ENCODE data around the gene AUH. TPM values are rescaled to one million over a fixed set of nuclear protein-coding genes. Genes with fewer than 3 reads are reported as not detected.

Gene AUH
- total and polyA plus RNA-seq, 9 of the 15 experiments (the other 6 are each of a cell fraction or from before 2014, with no cell fraction given), result 3.4 to 29.0 (median 10.1) TPM

DNA sequence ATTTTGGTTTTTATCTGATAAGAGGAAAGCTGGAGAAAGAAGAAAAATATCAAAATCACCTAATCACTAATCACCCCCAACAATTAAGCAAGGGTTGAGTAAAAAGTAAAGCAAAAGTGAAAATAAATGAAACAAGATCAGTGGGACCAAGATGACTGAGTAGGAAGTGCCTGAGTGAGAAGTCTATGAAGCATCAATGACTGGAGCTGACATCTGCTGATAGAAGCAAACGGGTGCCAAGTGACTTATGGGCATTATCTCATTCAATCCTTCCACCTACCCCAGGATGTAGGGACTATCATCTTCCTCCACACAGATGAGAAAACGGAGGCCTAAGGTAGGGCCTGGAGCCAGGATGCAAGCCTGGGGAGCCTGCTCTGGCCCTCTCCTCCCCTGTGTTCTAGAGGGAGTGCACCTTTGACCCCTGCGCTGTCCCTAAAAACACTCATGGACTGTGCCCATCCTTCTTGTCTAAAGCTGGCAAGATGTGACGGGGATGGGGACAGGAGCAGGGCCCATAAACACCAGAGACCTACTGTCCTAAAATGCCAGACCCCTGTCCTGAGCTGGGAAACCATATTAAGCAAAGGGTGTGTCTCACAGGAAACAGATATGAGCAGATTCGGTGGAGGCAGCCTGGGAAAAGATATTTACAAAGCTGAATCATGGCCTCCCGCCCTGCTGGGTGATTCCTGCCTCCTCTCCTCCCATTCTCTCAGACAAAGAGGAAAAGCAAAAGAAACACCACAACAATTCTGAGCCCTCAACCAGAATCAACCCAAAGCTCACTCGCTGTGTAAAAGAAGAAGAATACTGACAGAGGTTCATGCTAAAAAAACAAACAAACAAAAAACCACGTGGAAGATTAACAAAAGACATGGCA lies 116.0 kb downstream of the AUH start (continued):
- TF ChIP-seq, protein P1, sequence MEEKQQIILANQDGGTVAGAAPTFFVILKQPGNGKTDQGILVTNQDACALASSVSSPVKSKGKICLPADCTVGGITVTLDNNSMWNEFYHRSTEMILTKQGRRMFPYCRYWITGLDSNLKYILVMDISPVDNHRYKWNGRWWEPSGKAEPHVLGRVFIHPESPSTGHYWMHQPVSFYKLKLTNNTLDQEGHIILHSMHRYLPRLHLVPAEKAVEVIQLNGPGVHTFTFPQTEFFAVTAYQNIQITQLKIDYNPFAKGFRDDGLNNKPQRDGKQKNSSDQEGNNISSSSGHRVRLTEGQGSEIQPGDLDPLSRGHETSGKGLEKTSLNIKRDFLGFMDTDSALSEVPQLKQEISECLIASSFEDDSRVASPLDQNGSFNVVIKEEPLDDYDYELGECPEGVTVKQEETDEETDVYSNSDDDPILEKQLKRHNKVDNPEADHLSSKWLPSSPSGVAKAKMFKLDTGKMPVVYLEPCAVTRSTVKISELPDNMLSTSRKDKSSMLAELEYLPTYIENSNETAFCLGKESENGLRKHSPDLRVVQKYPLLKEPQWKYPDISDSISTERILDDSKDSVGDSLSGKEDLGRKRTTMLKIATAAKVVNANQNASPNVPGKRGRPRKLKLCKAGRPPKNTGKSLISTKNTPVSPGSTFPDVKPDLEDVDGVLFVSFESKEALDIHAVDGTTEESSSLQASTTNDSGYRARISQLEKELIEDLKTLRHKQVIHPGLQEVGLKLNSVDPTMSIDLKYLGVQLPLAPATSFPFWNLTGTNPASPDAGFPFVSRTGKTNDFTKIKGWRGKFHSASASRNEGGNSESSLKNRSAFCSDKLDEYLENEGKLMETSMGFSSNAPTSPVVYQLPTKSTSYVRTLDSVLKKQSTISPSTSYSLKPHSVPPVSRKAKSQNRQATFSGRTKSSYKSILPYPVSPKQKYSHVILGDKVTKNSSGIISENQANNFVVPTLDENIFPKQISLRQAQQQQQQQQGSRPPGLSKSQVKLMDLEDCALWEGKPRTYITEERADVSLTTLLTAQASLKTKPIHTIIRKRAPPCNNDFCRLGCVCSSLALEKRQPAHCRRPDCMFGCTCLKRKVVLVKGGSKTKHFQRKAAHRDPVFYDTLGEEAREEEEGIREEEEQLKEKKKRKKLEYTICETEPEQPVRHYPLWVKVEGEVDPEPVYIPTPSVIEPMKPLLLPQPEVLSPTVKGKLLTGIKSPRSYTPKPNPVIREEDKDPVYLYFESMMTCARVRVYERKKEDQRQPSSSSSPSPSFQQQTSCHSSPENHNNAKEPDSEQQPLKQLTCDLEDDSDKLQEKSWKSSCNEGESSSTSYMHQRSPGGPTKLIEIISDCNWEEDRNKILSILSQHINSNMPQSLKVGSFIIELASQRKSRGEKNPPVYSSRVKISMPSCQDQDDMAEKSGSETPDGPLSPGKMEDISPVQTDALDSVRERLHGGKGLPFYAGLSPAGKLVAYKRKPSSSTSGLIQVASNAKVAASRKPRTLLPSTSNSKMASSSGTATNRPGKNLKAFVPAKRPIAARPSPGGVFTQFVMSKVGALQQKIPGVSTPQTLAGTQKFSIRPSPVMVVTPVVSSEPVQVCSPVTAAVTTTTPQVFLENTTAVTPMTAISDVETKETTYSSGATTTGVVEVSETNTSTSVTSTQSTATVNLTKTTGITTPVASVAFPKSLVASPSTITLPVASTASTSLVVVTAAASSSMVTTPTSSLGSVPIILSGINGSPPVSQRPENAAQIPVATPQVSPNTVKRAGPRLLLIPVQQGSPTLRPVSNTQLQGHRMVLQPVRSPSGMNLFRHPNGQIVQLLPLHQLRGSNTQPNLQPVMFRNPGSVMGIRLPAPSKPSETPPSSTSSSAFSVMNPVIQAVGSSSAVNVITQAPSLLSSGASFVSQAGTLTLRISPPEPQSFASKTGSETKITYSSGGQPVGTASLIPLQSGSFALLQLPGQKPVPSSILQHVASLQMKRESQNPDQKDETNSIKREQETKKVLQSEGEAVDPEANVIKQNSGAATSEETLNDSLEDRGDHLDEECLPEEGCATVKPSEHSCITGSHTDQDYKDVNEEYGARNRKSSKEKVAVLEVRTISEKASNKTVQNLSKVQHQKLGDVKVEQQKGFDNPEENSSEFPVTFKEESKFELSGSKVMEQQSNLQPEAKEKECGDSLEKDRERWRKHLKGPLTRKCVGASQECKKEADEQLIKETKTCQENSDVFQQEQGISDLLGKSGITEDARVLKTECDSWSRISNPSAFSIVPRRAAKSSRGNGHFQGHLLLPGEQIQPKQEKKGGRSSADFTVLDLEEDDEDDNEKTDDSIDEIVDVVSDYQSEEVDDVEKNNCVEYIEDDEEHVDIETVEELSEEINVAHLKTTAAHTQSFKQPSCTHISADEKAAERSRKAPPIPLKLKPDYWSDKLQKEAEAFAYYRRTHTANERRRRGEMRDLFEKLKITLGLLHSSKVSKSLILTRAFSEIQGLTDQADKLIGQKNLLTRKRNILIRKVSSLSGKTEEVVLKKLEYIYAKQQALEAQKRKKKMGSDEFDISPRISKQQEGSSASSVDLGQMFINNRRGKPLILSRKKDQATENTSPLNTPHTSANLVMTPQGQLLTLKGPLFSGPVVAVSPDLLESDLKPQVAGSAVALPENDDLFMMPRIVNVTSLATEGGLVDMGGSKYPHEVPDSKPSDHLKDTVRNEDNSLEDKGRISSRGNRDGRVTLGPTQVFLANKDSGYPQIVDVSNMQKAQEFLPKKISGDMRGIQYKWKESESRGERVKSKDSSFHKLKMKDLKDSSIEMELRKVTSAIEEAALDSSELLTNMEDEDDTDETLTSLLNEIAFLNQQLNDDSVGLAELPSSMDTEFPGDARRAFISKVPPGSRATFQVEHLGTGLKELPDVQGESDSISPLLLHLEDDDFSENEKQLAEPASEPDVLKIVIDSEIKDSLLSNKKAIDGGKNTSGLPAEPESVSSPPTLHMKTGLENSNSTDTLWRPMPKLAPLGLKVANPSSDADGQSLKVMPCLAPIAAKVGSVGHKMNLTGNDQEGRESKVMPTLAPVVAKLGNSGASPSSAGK (IDR thresholded peaks at IDR 0.05), result peak; percentile 81
- TF ChIP-seq ERF (CRISPR knock-in tag; IDR thresholded peaks at IDR 0.05) (0 out of 2 replicates have a peak, but pooled peaks have one; percentile 12), YY1 (IDR thresholded peaks at IDR 0.05; ENCODE audit: borderline replicate concordance in 1 of 3, control insufficient read depth in 1 of 3, extremely low read depth in 1 of 3, insufficient read depth in 3 of 3, insufficient read length in 1 of 3, insufficient replicate concordance in 2 of 3, low read depth in 1 of 3, low read length in 2 of 3) (peak in 1 of 3 experiments; percentile 12), CTBP1 (IDR thresholded peaks at IDR 0.05; ENCODE audit: borderline replicate concordance) (0 out of 2 replicates have a peak, but pooled peaks have one; percentile 30), NR2C2 (CRISPR knock-in tag; IDR thresholded peaks at IDR 0.05) (no peak), NR2C2 (tag; IDR thresholded peaks at IDR 0.05) (peak; percentile 65), NFRKB (IDR thresholded peaks at IDR 0.05; ENCODE audit: low read depth) (0 out of 2 replicates have a peak, but pooled peaks have one; percentile 50)
- TF ChIP-seq, protein P2, sequence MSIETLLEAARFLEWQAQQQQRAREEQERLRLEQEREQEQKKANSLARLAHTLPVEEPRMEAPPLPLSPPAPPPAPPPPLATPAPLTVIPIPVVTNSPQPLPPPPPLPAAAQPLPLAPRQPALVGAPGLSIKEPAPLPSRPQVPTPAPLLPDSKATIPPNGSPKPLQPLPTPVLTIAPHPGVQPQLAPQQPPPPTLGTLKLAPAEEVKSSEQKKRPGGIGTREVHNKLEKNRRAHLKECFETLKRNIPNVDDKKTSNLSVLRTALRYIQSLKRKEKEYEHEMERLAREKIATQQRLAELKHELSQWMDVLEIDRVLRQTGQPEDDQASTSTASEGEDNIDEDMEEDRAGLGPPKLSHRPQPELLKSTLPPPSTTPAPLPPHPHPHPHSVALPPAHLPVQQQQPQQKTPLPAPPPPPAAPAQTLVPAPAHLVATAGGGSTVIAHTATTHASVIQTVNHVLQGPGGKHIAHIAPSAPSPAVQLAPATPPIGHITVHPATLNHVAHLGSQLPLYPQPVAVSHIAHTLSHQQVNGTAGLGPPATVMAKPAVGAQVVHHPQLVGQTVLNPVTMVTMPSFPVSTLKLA (conservative IDR thresholded peaks at IDR 0.05), result peak; percentile 48 to 49; a peak in 3 of 4 replicates

Data from K562 (cell line).